ENCODE data around the gene PTPRO. TPM values are rescaled to one million over a fixed set of nuclear protein-coding genes. Genes with fewer than 3 reads are reported as not detected.

The PTPRO gene
- total RNA-seq, 1 experiment from 2014 or later = 0.63 TPM

DNA sequence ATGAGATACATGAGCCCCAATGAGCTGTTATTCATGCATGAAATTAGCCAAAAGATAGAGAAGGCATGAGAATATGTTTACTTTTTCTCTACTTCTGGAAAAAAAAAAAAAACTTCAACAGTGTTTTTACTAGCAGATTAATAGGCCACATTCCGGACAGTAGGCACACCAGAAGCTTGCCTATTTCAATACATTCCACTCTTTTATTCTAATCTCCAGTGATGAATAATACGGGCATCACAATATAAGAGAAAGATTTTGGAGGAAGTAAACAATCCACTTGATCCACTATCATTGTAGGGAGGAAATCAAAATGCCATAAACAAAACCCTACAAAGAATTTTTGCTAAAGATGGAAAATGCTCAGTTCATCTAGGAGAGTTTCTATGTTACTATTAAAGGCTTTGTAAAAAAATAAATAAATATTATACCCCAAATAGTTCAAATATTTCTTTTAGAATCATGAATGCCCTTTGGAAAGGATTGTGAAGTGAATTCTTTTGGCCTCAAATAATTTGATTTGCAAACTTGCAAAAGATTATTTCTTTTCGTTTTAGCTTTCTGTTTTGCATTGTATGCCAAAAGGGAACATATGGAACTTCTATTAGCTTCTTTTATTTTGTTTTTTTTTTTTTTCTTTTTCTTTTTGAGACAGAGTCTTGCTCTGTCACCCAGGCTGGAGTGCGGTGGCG is 234.2 kb downstream of the PTPRO start:
- peak; percentile 41 for DNase-seq (ENCODE audit: low read depth)

DNA sequence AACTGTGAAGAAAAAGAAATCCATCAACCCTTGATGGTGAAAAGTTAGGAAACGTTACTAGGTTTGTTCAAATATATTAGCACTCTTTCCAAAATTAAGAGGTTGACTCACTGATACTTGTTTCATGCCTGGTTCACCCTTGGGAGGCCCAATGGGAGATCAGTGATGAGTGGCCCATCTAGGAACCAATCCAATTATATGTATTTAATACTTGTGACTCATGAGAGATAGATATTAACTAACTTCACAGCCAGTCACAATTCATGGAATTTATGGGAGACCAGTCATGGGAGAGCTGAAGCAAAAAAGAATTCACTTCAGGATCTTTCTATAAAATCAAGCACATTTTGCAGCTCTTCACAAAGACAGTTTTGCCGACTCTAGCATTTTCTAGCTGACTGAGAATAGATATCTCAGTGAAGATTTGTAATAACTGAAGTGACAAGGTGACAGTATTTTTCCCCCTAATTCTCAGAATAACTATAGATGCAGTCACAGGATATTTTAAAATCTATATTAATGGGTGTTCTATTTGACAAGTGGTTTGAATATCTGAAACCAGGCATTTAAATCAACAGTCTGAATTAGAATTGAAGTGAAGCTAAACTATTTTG is 236.7 kb downstream of the PTPRO start:
- peak; percentile 88 for DNase-seq (ENCODE audit: low read depth)

DNA sequence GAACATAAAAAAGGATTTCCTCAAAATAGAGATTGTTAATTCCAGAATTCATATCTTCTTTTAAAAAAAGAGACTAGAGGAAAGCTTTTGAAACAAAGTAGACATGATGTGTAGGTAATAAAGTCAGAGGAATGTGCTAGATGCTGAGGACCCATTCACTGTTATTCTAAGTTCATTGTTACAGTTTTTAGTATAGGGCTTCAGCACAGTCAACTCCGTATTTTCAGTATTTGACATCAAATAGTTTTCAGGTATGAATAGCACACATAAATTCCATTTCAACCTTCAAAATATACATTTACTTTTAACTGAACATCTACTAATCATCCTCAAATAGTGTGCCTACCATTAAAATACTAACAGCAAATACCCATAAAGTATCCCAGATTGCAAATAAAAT is 239.1 kb downstream of the PTPRO start:
- DNase-seq (ENCODE audit: low read depth) = no peak

- peak; percentile 94 for DNase-seq (ENCODE audit: low read depth)
Measured at GRCh38 chr12:15562263-15562662, 240.0 kb downstream of the PTPRO start.

GRCh38 chr12:15563663-15564062 is 241.4 kb downstream of the PTPRO start:
- DNase-seq (ENCODE audit: low read depth) = peak; percentile 88

- DNase-seq (ENCODE audit: low read depth) = no peak
Measured at GRCh38 chr12:15574353-15574752, 252.0 kb downstream of the PTPRO start.

DNA sequence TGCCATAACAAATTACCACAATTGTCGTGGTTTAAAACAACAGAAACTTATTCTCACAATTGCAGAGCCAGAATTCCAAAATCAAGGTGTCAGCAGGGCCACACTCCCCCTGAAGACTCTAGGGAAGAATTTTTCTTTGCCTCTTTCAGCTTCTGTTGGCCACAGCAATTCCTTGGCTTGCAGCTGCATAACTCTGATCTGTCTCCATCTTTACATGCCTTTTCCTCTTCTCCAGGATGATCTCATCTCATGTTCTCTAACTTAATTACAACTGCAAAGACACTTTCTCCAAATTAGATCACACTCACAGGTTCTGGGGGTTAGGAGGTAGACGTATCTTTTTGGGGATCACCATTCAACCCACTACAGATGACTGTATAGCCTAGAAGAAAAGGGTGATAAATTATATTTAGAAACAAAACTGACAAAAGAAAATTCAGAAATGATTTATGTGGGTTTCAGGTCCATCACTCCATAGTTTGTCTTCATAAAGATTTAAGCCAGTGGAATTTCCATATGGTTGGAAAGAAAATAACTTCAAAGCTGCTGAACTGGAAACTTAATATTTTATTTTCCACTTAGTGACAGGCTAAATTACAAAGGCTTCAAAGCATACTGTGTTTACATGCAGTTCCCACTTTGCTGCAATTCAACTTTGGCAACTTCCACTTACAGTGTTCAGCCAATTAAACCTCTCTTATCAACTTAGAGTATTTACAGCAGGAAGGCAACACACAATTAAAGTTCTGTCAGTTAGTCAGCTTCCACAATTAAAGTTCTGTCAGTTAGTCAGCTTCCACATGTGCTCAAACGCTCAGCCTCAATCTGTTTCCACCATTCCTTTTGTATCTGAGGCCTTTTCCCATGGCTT is 253.6 kb downstream of the PTPRO start:
- DNase-seq (ENCODE audit: low read depth) = no peak

GRCh38 chr12:15580431-15580830 is 258.1 kb downstream of the PTPRO start:
- no peak for DNase-seq (ENCODE audit: low read depth)

DNA sequence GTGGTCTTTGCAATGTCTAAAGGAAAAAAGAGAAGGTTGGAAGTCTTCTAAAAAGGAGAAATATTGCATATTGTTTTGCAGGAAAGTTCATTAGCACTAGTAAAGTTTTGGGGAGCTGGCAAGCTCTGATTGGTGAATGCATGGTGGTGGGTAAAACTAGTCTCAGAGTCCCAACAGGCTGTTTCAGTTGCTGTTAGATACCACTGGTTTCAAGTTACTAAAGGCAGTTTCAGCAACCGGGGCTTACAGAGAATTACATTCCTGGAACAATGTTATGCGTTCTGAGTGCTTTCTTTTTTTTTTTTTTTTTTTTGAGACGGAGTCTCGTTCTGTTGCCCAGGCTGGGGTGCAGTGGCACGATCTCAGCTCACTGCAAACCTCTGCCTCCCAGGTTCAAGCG is 258.7 kb downstream of the PTPRO start:
- no peak for DNase-seq (ENCODE audit: low read depth)

DNA sequence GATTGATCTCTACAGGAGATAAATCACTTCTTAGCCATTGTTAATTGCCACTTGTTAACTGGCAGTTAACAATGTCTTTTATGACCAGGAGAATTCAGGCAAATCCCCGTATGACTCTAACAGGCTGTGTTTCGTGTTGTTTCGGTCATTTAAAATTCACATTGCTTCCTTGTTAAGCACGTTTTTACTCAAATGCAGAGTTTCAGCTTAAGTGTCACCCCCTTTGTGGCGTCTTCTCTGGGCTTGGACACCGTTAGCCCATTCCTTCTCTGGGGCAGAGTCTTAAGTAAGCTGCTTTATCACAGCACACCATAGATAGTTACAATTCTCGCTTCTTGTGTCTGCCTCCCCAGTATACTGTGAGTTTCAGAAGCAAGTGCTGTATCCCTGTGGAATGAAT is 261.5 kb downstream of the PTPRO start:
- no peak for DNase-seq (ENCODE audit: low read depth)

DNA sequence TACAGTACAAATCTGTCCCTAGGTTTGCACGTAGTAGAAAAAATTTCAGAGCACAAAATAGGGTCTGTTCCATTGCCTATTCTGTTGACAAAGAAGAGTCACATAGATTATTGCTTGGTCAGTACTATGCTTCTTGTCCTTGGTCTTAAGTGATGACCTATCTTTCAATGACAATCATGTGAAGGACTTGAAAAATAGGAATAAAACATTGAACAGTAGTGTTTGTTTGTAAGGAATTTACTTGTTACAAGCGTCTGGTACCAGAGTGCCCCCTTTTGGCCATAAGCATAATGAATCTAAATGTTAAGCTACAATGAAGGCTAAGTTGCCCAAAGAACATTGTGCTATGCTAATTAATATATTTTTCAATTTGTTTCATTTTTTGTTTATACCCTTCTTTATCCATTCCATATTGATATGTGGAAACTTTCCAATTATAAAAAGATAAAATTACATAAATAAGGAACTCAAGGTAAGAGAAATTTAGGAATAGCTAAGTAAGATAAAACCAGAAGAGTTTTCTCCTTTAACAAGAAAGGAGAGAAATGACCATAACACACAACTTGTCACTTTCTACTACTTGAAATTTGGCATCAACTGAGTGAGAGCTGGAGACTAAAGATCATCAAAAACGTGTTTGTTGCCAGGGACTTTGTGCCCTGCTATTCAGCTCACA is 262.2 kb downstream of the PTPRO start:
- peak; percentile 64 for DNase-seq (ENCODE audit: low read depth)

GRCh38 chr12:15589328-15590032 is 267.2 kb downstream of the PTPRO start:
- DNase-seq (ENCODE audit: low read depth) = no peak

DNA sequence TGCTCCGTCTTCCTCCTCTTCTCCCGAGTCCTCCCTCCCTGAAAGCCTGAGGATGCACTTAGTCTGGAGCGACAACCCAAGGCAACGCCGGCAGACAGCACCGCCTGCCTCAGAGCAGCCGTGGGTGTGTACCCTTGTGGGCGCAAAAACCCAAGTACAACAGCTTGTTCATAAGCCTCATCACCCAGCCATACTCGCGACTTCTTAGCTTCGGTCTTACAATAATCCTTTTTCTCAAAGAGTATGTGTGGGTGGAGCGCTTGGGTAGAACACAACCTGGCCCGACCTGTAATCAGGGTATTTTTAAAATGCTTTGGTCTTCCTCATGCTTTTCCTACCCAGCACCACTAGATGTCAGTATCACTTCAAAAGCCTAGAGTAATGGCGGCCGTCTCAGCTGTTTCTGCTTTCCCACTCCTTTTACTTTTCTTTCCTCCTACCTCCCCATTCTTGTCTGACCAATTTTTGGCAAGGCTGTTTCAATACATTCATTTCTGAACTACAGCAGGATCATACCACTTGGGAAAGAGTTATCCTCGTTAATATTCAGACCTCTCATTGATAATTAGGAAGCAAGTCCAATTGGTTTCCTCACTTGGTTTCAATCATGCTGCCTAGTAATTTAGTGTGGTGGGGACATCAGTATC is 268.0 kb downstream of the PTPRO start:
- peak; percentile 74 for DNase-seq (ENCODE audit: low read depth)

DNA sequence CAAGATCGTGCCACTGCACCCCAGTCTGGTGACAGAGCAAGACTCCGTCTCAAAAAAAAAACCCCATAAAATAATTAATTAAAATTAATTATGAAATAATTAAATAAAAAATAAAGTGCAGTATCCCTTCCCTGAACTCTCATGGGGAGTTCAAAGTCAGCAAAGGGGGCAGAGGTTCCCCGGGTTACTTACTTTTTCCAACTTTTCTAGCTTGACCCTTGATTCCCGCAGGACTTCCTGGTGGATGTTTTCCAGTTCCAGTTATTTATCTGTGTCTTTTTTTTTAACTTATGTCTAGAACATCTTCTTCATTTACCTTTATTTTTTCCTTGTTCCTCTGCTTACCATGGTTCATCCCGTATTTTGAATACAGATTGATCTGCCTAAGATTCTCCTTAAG is 269.5 kb downstream of the PTPRO start:
- no peak for DNase-seq (ENCODE audit: low read depth)

GRCh38 chr12:15592934-15593333 is 270.6 kb downstream of the PTPRO start:
- peak; percentile 36 for DNase-seq (ENCODE audit: low read depth)

DNA sequence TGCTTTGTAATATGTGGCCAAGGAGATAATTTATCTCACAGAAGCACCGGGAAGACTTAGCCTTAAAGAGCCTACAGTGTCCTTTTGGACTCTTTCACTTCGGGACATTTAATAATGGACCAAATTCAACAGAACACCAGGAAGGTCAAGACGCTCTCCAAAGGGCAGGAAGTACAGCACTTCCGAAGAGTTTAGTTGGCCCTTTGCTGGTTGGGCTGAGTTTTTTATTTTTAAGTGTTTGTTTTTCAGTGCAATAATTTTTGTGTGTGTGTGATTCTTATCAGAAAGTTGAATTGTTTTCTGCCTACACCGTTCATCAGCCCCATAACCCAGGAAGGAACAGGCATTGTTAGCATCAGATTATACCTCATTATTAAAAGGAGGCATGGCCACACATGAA is 273.9 kb downstream of the PTPRO start:
- DNase-seq (ENCODE audit: low read depth) = no peak

DNA sequence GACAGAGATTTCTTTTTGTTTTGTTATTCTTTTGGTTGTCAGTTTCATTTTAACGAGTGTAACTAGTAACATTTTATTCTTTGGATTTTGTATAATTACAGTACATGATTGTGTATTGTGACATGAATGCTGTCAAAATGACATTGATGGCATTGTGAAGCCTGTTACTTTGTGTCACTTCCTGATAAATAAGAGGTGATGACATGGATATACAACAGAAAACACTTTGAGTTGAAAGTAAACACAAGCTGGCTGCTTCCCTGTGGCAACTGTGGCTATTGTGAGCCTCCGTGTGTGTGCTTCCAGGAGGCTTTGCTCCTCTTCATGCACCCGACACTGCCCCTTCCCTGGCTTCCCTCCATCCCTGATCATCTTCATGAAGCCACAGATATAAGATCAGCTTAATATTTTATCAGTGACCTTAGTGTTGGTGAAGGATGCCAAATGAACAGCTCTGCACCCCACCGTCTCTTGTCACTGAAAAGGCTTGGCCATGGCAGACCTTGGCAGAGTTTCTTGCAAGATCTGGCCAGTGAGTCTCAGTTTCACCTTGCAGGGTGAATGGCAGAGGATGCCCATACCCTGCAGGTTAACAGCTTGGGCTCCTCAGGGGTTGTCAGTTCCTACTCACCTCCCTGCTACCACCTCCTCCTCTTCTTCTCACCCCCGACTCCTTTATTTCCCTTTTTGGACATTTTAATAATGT is 275.0 kb downstream of the PTPRO start:
- DNase-seq (ENCODE audit: low read depth) = no peak

GRCh38 chr12:15599266-15600037 is 277.1 kb downstream of the PTPRO start:
- DNase-seq (ENCODE audit: low read depth) = peak; percentile 48

- no peak for DNase-seq (ENCODE audit: low read depth)
Measured at GRCh38 chr12:15600223-15600935, 278.1 kb downstream of the PTPRO start.
